WI38 (cell line): Measurements from ENCODE around the gene ACKR4.
"Not testable (repeated sequence)": the region's sequence is repeated elsewhere in the genome, so short reads cannot be mapped to it uniquely, and the experiment has no call there.

ENCODE experiments used
- H3K4me3 ChIP-seq: 2 replicates; pipeline ENCODE4 v1.5.1; 2011; ENCODE audit warnings: low read depth, mild to moderate bottlenecking, control low read depth, low read length
- TF ChIP-seq, protein P1 (sequence below): IDR thresholded peaks from 2 replicates; pipeline ENCODE4 v1.5.1; 2012; ENCODE audit warnings: low read depth, mild to moderate bottlenecking, control low read depth, low read length

ACKR4 gene

DNA sequence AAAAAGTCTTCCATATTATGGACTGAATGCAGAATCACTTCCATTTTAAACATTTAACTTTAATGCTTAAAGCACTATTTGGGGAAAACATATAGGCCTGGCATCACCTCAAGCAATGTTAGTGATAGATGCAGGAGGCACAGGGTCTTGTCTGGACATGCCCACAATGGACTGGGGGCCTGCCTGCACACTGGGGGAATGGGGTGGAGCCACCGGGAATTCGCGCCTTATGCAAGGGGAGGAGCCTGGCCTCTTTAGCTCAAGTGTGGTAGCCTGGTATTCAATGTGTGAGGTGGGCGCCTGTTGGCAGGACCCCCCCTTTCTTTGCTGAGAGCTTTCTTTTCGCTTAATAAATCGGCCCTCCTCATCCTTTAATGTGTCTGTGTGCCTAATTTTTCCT is 29.9 kb downstream of the ACKR4 start:
- H3K4me3 ChIP-seq: no peak overlapping the region
- TF ChIP-seq, protein P1, sequence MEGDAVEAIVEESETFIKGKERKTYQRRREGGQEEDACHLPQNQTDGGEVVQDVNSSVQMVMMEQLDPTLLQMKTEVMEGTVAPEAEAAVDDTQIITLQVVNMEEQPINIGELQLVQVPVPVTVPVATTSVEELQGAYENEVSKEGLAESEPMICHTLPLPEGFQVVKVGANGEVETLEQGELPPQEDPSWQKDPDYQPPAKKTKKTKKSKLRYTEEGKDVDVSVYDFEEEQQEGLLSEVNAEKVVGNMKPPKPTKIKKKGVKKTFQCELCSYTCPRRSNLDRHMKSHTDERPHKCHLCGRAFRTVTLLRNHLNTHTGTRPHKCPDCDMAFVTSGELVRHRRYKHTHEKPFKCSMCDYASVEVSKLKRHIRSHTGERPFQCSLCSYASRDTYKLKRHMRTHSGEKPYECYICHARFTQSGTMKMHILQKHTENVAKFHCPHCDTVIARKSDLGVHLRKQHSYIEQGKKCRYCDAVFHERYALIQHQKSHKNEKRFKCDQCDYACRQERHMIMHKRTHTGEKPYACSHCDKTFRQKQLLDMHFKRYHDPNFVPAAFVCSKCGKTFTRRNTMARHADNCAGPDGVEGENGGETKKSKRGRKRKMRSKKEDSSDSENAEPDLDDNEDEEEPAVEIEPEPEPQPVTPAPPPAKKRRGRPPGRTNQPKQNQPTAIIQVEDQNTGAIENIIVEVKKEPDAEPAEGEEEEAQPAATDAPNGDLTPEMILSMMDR: no peak

DNA sequence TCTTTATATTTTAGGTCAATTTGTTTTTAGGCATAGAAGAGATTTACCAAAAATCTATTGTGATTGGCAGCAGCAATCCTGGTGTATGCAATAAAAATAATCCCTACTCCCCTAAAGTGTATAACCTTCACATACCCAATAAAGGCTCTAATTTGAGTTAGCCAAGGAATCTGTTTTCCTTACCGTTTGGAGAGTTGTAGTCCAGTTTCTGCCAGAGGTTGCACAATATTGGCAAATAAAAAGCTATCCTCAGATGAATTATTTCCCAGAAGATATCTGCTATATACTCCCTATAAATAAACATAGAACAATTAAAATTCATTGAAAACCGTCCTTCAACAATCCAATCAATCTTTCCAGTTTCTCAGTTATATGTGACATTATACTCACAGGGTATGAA is 31.1 kb downstream of the ACKR4 start:
- H3K4me3 ChIP-seq: no peak overlapping the region
- TF ChIP-seq, protein P1: no peak

DNA sequence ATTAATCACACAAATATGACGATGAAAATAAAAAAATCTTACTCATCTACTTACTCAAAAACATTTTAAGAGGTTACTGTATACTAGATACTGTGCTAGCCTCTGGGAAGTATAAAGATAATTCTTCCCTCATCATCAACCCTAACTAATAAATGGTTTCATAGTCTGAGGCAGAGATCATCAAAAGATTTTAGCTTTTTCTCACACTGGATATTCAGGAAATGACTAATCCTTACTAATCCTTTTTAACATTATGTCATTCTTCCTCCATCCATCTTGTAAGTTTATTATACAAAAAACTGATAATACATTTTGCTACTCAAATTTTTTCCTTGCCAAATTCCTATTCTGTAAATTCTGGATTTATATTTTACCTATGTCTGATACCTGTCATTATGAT is 32.9 kb downstream of the ACKR4 start:
- H3K4me3 ChIP-seq: no peak overlapping the region
- TF ChIP-seq, protein P1: no peak

DNA sequence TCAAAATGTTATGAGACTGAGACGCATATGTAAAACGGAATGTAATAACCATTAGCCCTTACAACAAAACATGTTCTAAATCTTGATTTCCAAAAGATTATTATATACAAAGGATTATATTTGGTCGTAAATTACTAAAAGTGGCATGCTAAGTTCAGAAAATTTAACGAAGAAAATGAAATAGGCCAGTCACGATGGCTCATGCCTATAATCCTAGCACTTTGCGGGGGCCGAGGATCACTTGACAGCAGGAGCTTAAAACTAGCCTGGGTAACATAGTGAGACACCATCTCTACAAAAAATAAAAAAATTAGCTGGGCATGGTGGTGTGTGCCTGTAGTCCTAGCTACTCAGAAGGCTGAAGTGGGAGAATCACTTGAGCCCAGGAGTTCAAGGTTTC is 33.5 kb downstream of the ACKR4 start:
- TF ChIP-seq, protein P1: no peak
- no peak overlapping the region for H3K4me3 ChIP-seq

DNA sequence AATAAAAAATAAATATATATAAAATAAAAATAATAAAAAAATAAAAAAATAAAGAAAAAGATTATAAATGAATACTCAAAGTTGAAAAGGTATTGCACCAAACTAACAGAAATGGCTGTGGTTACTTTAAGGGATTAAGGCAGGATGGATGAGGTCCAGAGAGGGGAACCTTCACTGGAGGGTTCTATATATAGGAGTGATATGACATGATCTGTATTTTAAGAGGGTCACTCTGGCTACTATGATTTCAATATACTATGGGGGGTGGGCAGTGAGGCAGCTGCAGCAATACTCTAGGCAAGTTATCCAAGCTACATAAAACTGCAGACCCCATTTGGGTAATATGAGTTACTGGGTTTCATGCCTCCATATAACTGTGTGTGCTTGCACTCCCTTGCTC is 38.0 kb downstream of the ACKR4 start:
- TF ChIP-seq, protein P1: no peak
- no peak overlapping the region for H3K4me3 ChIP-seq

DNA sequence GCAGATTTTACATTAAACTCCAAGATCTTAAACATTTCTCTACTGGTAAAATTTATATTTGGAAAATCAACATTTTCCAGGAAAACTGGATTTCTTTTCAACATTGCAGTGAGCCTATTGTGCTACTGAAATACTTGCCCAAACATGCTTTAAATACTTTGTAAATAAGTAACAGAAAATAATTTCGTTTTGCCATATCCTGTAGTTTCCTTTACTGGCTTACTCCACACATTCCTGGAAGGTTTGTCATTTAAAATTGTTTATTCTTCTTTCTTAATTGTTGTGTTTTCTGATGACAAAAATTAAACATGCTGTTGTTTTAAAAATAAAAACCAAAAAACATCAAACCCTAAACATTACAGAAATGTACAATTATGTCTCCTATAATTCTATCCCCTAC is 40.5 kb downstream of the ACKR4 start:
- TF ChIP-seq, protein P1: no peak
- H3K4me3 ChIP-seq: no peak overlapping the region

DNA sequence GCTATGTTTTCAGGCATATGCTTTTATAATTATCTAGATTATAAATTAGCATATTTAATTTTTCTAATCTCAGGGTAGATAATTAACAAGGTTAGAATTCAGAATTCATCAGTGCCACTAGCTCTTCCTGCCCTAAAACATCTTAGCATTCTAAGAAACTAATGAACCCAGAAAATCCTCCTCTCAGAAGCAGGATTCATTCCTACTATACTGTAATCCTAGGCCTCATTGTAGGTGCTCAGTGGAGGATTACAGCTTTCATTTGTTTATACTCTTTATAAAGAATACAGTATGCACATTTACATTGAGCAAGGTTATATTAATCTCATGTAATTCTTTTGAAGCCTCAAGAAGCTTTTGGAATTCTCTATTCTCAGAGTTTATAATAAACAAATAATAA is 41.6 kb downstream of the ACKR4 start:
- H3K4me3 ChIP-seq: no peak overlapping the region
- TF ChIP-seq, protein P1: no peak

DNA sequence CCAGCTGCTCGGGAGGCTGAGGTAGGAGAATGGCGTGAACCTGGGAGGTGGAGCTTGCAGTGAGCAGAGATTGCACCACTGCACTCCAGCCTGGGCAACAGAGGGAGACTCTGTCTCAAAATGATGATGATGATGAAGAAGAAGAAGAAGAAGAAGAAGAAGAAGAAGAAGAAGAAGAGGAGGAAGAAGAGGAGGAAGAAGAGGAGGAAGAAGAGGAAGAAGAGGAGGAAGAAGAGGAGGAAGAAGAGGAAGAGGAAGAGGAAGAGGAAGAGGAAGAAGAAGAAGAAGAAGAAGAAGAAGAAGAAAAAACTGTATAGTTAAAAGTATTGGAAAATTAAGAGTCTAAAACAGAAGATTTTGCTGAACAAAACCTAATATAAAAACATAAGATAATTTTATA is 44.4 kb downstream of the ACKR4 start:
- H3K4me3 ChIP-seq: not testable (repeated sequence)
